GM13977 (cell line): ENCODE measurements around the gene MAGI2.

ENCODE experiments used
- DNase-seq: peaks from one replicate; pipeline ENCODE4 v3.0.0; 2012; ENCODE audit warnings: low spot score
- CTCF ChIP-seq: IDR thresholded peaks from 2 replicates; pipeline ENCODE4 v1.5.1; 2012; ENCODE audit warnings: mild to moderate bottlenecking, control low read depth; ENCODE audit not compliant: insufficient read depth; ENCODE audit errors: extremely low read depth, missing control alignments
- in situ Hi-C: fragments of 300-500 bp; cut with MboI; formaldehyde crosslinking; loops from one replicate; pipeline ENCODE4 v1.12.0; 2022; ENCODE audit warnings: low sequenced_read_pairs, low pct_unique_long_range_greater_than_20kb, mixed read lengths, inconsistent platforms; ENCODE audit not compliant: unreplicated experiment

MAGI2 gene

GRCh38 chr7:79462390-79462789 is 8.9 kb upstream of the MAGI2 start:
- DNase-seq: no peak
- TF ChIP-seq CTCF: no peak
- in situ Hi-C loops: no loop called here

GRCh38 chr7:79461660-79462059 is 8.2 kb upstream of the MAGI2 start:
- TF ChIP-seq CTCF: no peak
- in situ Hi-C loops: no loop called here
- DNase-seq: no peak

- no peak for DNase-seq
- no peak for TF ChIP-seq CTCF
- in situ Hi-C loops: no loop called here
Observed at GRCh38 chr7:79459381-79459780, 5.9 kb upstream of the MAGI2 start.

- DNase-seq: no peak
- in situ Hi-C loops: no loop called here
- no peak for TF ChIP-seq CTCF
Observed at GRCh38 chr7:79458796-79459195, 5.3 kb upstream of the MAGI2 start.

- no peak for TF ChIP-seq CTCF
- DNase-seq: peak; percentile 4
- in situ Hi-C loops: no loop called here
Observed at GRCh38 chr7:79455173-79455790, 1.8 kb upstream of the MAGI2 start.

- TF ChIP-seq CTCF: no peak
- peak; percentile 8 for DNase-seq
- in situ Hi-C loops: no loop called here
Observed at GRCh38 chr7:79454361-79454960, 994 bp upstream of the MAGI2 start.
